ENCODE data around the gene HELZ.
A peak's percentile ranks its signal among the peaks of the same experiment; 100 is the strongest.

HELZ gene

GRCh38 chr17:67157732-67158639 lies 87.0 kb downstream of the HELZ start:
- no peak for DNase-seq (ENCODE audit: low read depth)
- in situ Hi-C loops (cut with HindIII; ENCODE audit: low sequenced_read_pairs) = no loop called here
- no peak for TF ChIP-seq CTCF (IDR thresholded peaks at IDR 0.05; ENCODE audit: low read depth, low read length, missing control alignments)
- H3K4me3 ChIP-seq (ENCODE audit: low read depth, low read length) = no peak overlapping the region

- H3K4me3 ChIP-seq (ENCODE audit: low read depth, low read length) = no peak overlapping the region
- TF ChIP-seq CTCF (IDR thresholded peaks at IDR 0.05; ENCODE audit: low read depth, low read length, missing control alignments) = no peak
- peak; percentile 76 for DNase-seq (ENCODE audit: low read depth)
- in situ Hi-C loops (cut with HindIII; ENCODE audit: low sequenced_read_pairs) = no loop called here
Measured at GRCh38 chr17:67156269-67157199, 88.5 kb downstream of the HELZ start.

- H3K4me3 ChIP-seq (ENCODE audit: low read depth, low read length) = no peak overlapping the region
Measured at GRCh38 chr17:67152824-67153223, 92.2 kb downstream of the HELZ start.

GRCh38 chr17:67151717-67152116 lies 93.3 kb downstream of the HELZ start:
- no peak overlapping the region for H3K4me3 ChIP-seq (ENCODE audit: low read depth, low read length)
- no peak for DNase-seq (ENCODE audit: low read depth)
- no peak for TF ChIP-seq CTCF (IDR thresholded peaks at IDR 0.05; ENCODE audit: low read depth, low read length, missing control alignments)
- in situ Hi-C loops (cut with HindIII; ENCODE audit: low sequenced_read_pairs) = no loop called here

More at GRCh38 chr17:67152824-67153223, 92.2 kb downstream of the HELZ start:
- DNase-seq (ENCODE audit: low read depth) = no peak
- in situ Hi-C loops (cut with HindIII; ENCODE audit: low sequenced_read_pairs) = no loop called here
- no peak for TF ChIP-seq CTCF (IDR thresholded peaks at IDR 0.05; ENCODE audit: low read depth, low read length, missing control alignments)

GRCh38 chr17:67150826-67151225 lies 94.2 kb downstream of the HELZ start:
- no peak overlapping the region for H3K4me3 ChIP-seq (ENCODE audit: low read depth, low read length)
- in situ Hi-C loops (cut with HindIII; ENCODE audit: low sequenced_read_pairs) = no loop called here
- no peak for TF ChIP-seq CTCF (IDR thresholded peaks at IDR 0.05; ENCODE audit: low read depth, low read length, missing control alignments)
- no peak for DNase-seq (ENCODE audit: low read depth)

GRCh38 chr17:67148352-67148751 lies 96.6 kb downstream of the HELZ start:
- in situ Hi-C loops (cut with HindIII; ENCODE audit: low sequenced_read_pairs) = no loop called here
- TF ChIP-seq CTCF (IDR thresholded peaks at IDR 0.05; ENCODE audit: low read depth, low read length, missing control alignments) = no peak
- DNase-seq (ENCODE audit: low read depth) = no peak
- no peak overlapping the region for H3K4me3 ChIP-seq (ENCODE audit: low read depth, low read length)

Data from astrocyte of the cerebellum (primary cell).